Cardiac muscle cell (in vitro differentiated cells and primary cell): Measurements from ENCODE around the gene PHLDB2. TPM values are rescaled to one million over a fixed set of nuclear protein-coding genes. Genes with fewer than 3 reads are reported as not detected.

ENCODE experiments used
- DNase-seq, 2 donors: peaks; one replicate each; pipeline versions ENCODE4 v3.0.0 to v3.0.0-alpha.2; 2010 to 2017; ENCODE audit warnings: low read depth in 1 of 2, low spot score in 1 of 2
- H3K27ac ChIP-seq: fragments of 200-600 bp; sonication (generic); 2 replicates; pipeline ENCODE4 v1.5.1; 2016
- H3K27me3 ChIP-seq: fragments of 200-600 bp; sonication (generic); 2 replicates; pipeline ENCODE4 v1.6.0; 2016; ENCODE audit warnings: control low read depth
- H3K36me3 ChIP-seq: fragments of 200-600 bp; sonication (generic); 2 replicates; pipeline ENCODE4 v1.5.1; 2016; ENCODE audit warnings: control low read depth
- H3K4me1 ChIP-seq: fragments of 200-600 bp; sonication (generic); 2 replicates; pipeline ENCODE4 v1.8.1; 2017; ENCODE audit warnings: low read depth, mild to moderate bottlenecking, mixed run types
- H3K4me3 ChIP-seq: fragments of 200-600 bp; sonication (generic); 2 replicates; pipeline ENCODE4 v1.5.1; 2016; ENCODE audit warnings: mild to moderate bottlenecking
- H3K9me3 ChIP-seq: fragments of 200-600 bp; sonication (generic); 2 replicates; pipeline ENCODE4 v1.5.1; 2017; ENCODE audit warnings: low read depth, mild to moderate bottlenecking, control low read depth
- polyA plus RNA-seq: library from polyadenylated mRNA; unstranded; fragments of >200 nt; fragmentation: Nextera tagmentation; extraction: Ambion mirVana; gene quantifications from 2 replicates; pipeline ENCODE4 v1.2.1, GENCODE V29; 2016
- total RNA-seq: library from RNA; depleted of rRNA; stranded (reverse); fragments of >200 nt; gene quantifications from 2 replicates; pipeline ENCODE4 v1.2.3, GENCODE V29; 2016
- TF ChIP-seq, protein P1 (sequence below): IDR thresholded peaks from 2 replicates; pipeline ENCODE4 v1.5.1; 2012; ENCODE audit warnings: low read depth, mild to moderate bottlenecking, low read length

Gene PHLDB2
- total and polyA plus RNA-seq, 2 experiments from 2014 or later: 11.3 to 27.2 TPM

DNA sequence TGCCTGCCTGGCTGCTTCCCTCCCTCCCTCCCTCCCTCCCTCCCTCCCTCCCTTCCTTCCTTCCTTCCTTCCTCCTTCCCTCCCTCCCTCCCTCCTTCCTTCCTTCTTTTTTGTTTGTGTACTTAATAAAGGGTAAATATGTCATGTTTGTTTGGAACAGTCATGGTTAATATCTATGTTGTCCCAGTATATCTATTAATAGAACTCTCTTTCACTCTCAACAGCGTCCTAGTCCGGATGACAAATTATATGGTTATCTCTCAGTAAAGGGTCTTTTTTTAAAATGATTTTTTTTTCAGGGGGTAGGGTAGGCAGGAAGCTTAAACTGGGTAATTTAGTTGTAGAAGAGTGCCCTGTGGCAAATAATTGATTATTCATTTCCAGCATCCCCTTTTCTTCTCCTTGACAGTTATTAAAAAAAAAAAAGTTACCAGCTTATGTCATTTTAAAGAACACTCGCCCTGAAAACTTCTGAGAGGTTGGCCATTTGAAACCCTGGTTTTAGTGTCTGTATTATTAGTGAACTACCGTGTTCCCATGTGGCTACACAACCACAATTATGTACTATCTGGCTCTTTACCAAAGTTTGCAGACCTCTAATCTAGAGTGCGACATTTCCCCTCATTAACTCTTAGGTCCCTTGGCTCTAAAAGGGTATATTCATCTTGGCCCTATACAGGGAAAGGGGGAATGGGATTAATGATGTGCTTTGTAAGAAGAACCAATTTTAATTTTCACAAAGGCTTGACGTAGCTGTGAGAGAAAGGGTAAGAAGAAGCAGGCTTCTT lies 153.3 kb downstream of the PHLDB2 start:
- no peak overlapping the region for H3K27ac ChIP-seq

DNA sequence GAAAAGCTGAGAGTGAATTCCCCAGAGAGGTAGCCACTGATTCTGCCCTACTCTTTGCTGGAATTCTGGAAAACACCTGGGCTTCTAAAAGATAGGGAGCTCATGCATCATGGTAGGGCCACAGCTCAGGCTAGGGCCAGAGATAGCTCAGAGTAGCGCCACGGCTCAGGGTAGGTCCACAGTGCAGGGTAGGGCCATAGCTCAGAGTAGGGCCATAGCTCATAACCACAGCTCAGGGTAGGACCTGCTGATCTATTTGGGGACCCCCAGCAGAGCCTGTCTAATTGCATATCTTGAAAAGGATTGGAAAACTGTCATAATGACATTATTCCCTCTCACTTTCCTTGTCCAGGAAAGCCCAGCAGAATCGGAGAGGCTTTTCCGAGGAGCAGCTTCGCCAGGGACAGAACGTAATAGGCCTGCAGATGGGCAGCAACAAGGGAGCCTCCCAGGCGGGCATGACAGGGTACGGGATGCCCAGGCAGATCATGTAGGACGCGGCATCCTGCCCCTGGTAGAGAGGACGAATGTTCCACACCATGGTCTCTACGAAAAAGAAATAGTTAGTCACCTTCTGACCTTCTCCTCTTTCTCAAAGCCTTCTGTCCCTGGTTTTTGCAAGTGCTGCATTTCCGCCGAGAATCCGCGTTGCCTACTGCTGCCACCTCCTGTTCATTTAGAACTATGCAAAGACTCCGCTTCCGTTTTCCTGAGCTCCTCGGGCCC lies 154.2 kb downstream of the PHLDB2 start:
- DNase-seq: peak; percentile 85 to 86
- Histone ChIP-seq H3K27ac (no peak overlapping the region), H3K9me3 (no peaks in the 10 kb centered on the region)

More for the DNA sequence above, 153.3 kb downstream of the PHLDB2 start:
- peak in 1 of 2 donors; percentile 40 for DNase-seq
- H3K4me3 ChIP-seq: no peak overlapping the region
- TF ChIP-seq, protein P1, sequence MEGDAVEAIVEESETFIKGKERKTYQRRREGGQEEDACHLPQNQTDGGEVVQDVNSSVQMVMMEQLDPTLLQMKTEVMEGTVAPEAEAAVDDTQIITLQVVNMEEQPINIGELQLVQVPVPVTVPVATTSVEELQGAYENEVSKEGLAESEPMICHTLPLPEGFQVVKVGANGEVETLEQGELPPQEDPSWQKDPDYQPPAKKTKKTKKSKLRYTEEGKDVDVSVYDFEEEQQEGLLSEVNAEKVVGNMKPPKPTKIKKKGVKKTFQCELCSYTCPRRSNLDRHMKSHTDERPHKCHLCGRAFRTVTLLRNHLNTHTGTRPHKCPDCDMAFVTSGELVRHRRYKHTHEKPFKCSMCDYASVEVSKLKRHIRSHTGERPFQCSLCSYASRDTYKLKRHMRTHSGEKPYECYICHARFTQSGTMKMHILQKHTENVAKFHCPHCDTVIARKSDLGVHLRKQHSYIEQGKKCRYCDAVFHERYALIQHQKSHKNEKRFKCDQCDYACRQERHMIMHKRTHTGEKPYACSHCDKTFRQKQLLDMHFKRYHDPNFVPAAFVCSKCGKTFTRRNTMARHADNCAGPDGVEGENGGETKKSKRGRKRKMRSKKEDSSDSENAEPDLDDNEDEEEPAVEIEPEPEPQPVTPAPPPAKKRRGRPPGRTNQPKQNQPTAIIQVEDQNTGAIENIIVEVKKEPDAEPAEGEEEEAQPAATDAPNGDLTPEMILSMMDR: no peak
- no peaks in the 10 kb centered on the region for H3K36me3 ChIP-seq
- peaks cover 27% of the 10 kb centered on the region for H3K27me3 ChIP-seq
- H3K9me3 ChIP-seq: no peaks in the 10 kb centered on the region
- H3K4me1 ChIP-seq: peaks cover 11% of the 10 kb centered on the region

DNA sequence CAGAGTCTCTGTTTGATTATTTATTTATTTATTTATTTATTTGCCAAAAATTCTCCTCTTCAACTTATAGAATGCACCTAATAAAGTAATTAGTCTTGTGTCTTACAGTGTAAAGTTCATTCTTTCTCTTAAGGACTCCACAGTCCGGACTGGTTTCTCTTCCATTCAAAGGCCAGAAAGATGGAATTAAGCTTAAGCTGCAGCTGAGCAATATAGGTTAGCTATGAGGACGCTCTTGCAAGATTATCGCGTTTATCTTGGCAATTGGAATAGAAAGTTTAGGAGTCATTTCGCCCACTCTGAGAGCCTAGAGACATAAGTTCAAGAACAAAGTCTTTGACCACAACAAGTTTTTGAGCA lies 154.7 kb downstream of the PHLDB2 start:
- no peak overlapping the region for H3K4me3 ChIP-seq
- no peaks in the 10 kb centered on the region for H3K36me3 ChIP-seq
- peaks cover 11% of the 10 kb centered on the region for H3K4me1 ChIP-seq
- peaks cover 26% of the 10 kb centered on the region for H3K27me3 ChIP-seq
- no peak overlapping the region for H3K27ac ChIP-seq
- DNase-seq: no peak
- TF ChIP-seq, protein P1: no peak
- H3K9me3 ChIP-seq: no peaks in the 10 kb centered on the region

More for the DNA sequence above, 154.2 kb downstream of the PHLDB2 start:
- H3K36me3 ChIP-seq: no peaks in the 10 kb centered on the region
- H3K4me1 ChIP-seq: peaks cover 11% of the 10 kb centered on the region
- no peak overlapping the region for H3K4me3 ChIP-seq
- peaks cover 26% of the 10 kb centered on the region for H3K27me3 ChIP-seq
- TF ChIP-seq, protein P1: peak; percentile 78

DNA sequence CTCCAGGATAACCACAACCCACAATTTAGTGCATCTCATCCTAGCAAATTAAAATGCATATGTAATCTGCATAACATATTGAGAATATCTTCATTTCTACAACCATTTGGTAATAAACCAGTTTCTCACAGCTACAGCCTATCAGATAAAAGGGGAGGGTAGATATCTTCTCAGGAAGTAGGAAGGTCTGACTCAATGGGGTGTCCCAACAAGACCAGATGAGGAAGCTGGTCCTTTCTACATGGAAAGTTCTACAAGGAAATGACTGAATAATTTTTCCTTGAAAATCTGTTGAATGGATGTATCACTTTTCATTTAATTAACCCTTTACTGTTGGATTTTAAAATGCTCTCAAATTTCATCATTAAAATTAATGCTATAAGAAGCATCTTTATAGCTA lies 158.0 kb downstream of the PHLDB2 start:
- peaks cover 32% of the 10 kb centered on the region for H3K27me3 ChIP-seq
- no peaks in the 10 kb centered on the region for H3K9me3 ChIP-seq
- peaks cover 7% of the 10 kb centered on the region for H3K4me1 ChIP-seq
- no peak overlapping the region for H3K27ac ChIP-seq
- no peaks in the 10 kb centered on the region for H3K36me3 ChIP-seq
- H3K4me3 ChIP-seq: no peak overlapping the region
- TF ChIP-seq, protein P1: no peak
- no peak for DNase-seq

DNA sequence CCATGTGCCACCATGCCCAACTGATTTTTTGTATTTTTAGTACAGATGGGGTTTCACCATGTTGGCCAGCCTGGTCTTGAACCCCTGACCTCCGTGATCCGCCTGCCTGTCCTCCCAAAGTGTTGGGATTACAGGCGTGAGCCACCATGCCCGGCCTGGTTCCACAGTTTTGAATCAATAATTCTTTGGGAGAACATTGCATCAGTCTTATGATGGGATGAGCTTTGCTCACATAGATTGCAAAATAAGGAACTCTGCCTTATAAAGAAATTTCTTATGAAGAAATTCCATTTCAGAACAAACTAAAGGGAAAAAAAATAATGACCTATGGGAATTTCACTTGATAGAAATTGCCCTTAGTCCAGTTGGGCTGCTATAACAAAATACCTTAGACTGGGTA lies 159.6 kb downstream of the PHLDB2 start:
- Histone ChIP-seq H3K36me3 (no peaks in the 10 kb centered on the region), H3K27me3 (peaks cover 32% of the 10 kb centered on the region), H3K4me1 (no peaks in the 10 kb centered on the region), H3K4me3 (no peak overlapping the region), H3K9me3 (no peaks in the 10 kb centered on the region), H3K27ac (no peak overlapping the region)
- TF ChIP-seq, protein P1: no peak
- DNase-seq: no peak
